Keratinocyte (primary cell): ENCODE results near the gene VRK1.

Source experiments
- CTCF ChIP-seq, 3 experiments: IDR thresholded peaks in 1 of 3; conservative IDR thresholded peaks in 1 of 3; optimal IDR thresholded peaks in 1 of 3; 2 replicates in 2 of 3; 3 replicates in 1 of 3; pipeline versions ENCODE3 to v1.5.1; 2011; ENCODE audit warnings: low read length in 3 of 3, mild to moderate bottlenecking in 3 of 3, moderate library complexity in 2 of 3, control low read depth in 1 of 3, inconsistent platforms in 1 of 3; ENCODE audit not compliant: insufficient read depth in 2 of 3; ENCODE audit errors: extremely low read depth in 1 of 3
- EZH2 ChIP-seq: IDR thresholded peaks from one replicate; pipeline ENCODE4 v1.6.1; 2012; ENCODE audit warnings: inconsistent platforms, mild to moderate bottlenecking, low read length, moderate library complexity

- TF ChIP-seq CTCF (optimal IDR thresholded peaks at IDR 0.05 in 1 of 3, IDR thresholded peaks at IDR 0.05 in 1 of 3, conservative IDR thresholded peaks at IDR 0.05 in 1 of 3; ENCODE audit: extremely low read depth in 1 of 3, insufficient read depth in 2 of 3, low read length in 3 of 3) (no peak), EZH2 (no peak)
These were observed 32.6 kb downstream of the VRK1 start for GRCh38 chr14:96829791-96830190.
